ENCODE data around the gene CTBP1. TPM values are rescaled to one million over a fixed set of nuclear protein-coding genes. Genes with fewer than 3 reads are reported as not detected.

The CTBP1 gene
- total and polyA plus RNA-seq, 2 of the 8 experiments (the other 6 are each of a cell fraction or from before 2014, with no cell fraction given), result 128 to 185 TPM

GRCh38 chr4:1294424-1294823 lies 45.5 kb upstream of the CTBP1 start:
- peak overlapping the region in 1 of 2 experiments; percentile 20; a peak in 1 of 4 replicates for H3K4me2 ChIP-seq (ENCODE audit: insufficient read depth in 1 of 2, low read depth in 2 of 2, low read length in 2 of 2)
- no peak overlapping the region for H2BK20ac ChIP-seq (ENCODE audit: low read length)
- no peak overlapping the region for H2BK15ac ChIP-seq (ENCODE audit: low read length)
- POLR2A ChIA-PET (ENCODE audit: partially characterized antibody), result interaction anchor here (1.4 to 1.6 kb wide), 3 partner anchors 9 to 52 kb away, joined by 4 to 5 read pairs (median 4); partner anchors contain the start of gene UVSSA
- CTCF ChIA-PET (ENCODE audit: partially characterized antibody), result interaction anchor here (0.5 to 1.0 kb wide), 4 partner anchors 56 to 1065 kb away, joined by 3 read pairs; no protein-coding TSS in a partner anchor
- no peak overlapping the region for H2BK12ac ChIP-seq (ENCODE audit: low read depth, low read length)
- no peak overlapping the region for H3K56ac ChIP-seq (replicated peaks; ENCODE audit: insufficient read length, low read depth, low read length)
- peaks cover 0 to 15% (median 2%) of the 10 kb centered on the region in 4 experiments; a peak in 4 of 8 replicates for H3K36me3 ChIP-seq (ENCODE audit: control insufficient read depth in 2 of 4, insufficient read depth in 4 of 4, low read length in 3 of 4)
- H3K79me2 ChIP-seq (ENCODE audit: control insufficient read depth in 1 of 2, insufficient read depth in 2 of 2, low read length in 2 of 2), result peaks cover 41 to 93% of the 10 kb centered on the region in 2 experiments
- H2BK120ac ChIP-seq (replicated peaks; ENCODE audit: low read depth, low read length), result no peak overlapping the region
- no peaks in the 10 kb centered on the region for H3K27me3 ChIP-seq (replicated peaks in 1 of 4; ENCODE audit: control insufficient read depth in 3 of 4, extremely low read depth in 1 of 4, insufficient read depth in 3 of 4, low read length in 3 of 4)
- H3K79me1 ChIP-seq (ENCODE audit: low read depth, low read length), result peaks cover 32% of the 10 kb centered on the region
- no peak overlapping the region; the same call in 1 of the 2 replicates for H2BK5ac ChIP-seq (ENCODE audit: low read depth, low read length)
- no peak overlapping the region for H3K18ac ChIP-seq (ENCODE audit: extremely low read depth, low read length)
- no peak overlapping the region for H2AK5ac ChIP-seq (ENCODE audit: low read depth, low read length)
- TF ChIP-seq GTF2F1 (IDR thresholded peaks at IDR 0.05; ENCODE audit: borderline replicate concordance, low read depth, low read length) (no peak), RFX5 (IDR thresholded peaks at IDR 0.05; ENCODE audit: borderline replicate concordance, low read depth, low read length) (no peak), POU5F1 (IDR thresholded peaks at IDR 0.05; ENCODE audit: low read depth, low read length) (no peak), CHD1 (IDR thresholded peaks at IDR 0.05; ENCODE audit: low read depth, low read length) (no peak), CBX8 (IDR thresholded peaks at IDR 0.05; ENCODE audit: borderline replicate concordance, low read depth, low read length) (no peak), KDM5A (IDR thresholded peaks at IDR 0.05; ENCODE audit: low read length) (no peak), RXRA (IDR thresholded peaks at IDR 0.05; ENCODE audit: insufficient read depth, low read depth, low read length) (no peak), TCF12 (IDR thresholded peaks at IDR 0.05; ENCODE audit: low read depth, low read length) (no peak), SIN3A (conservative IDR thresholded peaks at IDR 0.05 in 1 of 2, IDR thresholded peaks at IDR 0.05 in 1 of 2; ENCODE audit: low read depth in 1 of 2, low read length in 2 of 2) (no peak), TBP (IDR thresholded peaks at IDR 0.05; ENCODE audit: low read depth, low read length) (no peak), CREB1 (IDR thresholded peaks at IDR 0.05) (no peak), SIX5 (IDR thresholded peaks at IDR 0.05; ENCODE audit: low read depth, low read length) (no peak)
- H4K91ac ChIP-seq (replicated peaks; ENCODE audit: insufficient read length, low read length), result no peak overlapping the region
- no peak for DNase-seq (ENCODE audit: low read depth in 1 of 2, low spot score in 2 of 2)
- H3K23ac ChIP-seq (ENCODE audit: insufficient read length), result no peak overlapping the region
- H3K4ac ChIP-seq (replicated peaks; ENCODE audit: insufficient read length, low read depth, low read length), result no peak overlapping the region
- H3K23me2 ChIP-seq (ENCODE audit: low read depth, low read length), result peaks cover 6% of the 10 kb centered on the region; the same call in 1 of the 2 replicates
- no peak for FAIRE-seq
- H3K9ac ChIP-seq (replicated peaks in 1 of 4; ENCODE audit: extremely low read depth in 1 of 4, low read depth in 3 of 4, low read length in 3 of 4), result no peak overlapping the region; a peak in 1 of 7 replicates
- H3K27ac ChIP-seq (ENCODE audit: low read depth, low read length), result peak overlapping the region; percentile 52; the same call in 1 of the 2 replicates
- H3K9me3 ChIP-seq (ENCODE audit: insufficient read depth in 2 of 2, low read depth in 1 of 2, low read length in 1 of 2), result no peaks in the 10 kb centered on the region
- H4K8ac ChIP-seq (ENCODE audit: extremely low read depth, insufficient read depth, low read length), result peak overlapping the region; percentile 84; the same call in 1 of the 2 replicates
- H4K5ac ChIP-seq (ENCODE audit: insufficient read length, low read depth, low read length), result no peak overlapping the region
- no peak overlapping the region for H3K14ac ChIP-seq (ENCODE audit: insufficient read length)
- peaks cover 37 to 41% of the 10 kb centered on the region in 2 experiments for H4K20me1 ChIP-seq (replicated peaks in 1 of 2; ENCODE audit: control insufficient read depth in 1 of 2, insufficient read depth in 2 of 2, low read length in 2 of 2)
- H2AFZ ChIP-seq (ENCODE audit: low read length), result no peak overlapping the region
- peaks cover 6 to 30% (median 18%) of the 10 kb centered on the region in 4 experiments for H3K4me1 ChIP-seq (replicated peaks in 1 of 4; ENCODE audit: control insufficient read depth in 3 of 4, insufficient read depth in 4 of 4, low read length in 3 of 4)
- WGBS, 2 experiments (ENCODE audit: extremely low coverage in 1 of 2, insufficient coverage in 1 of 2, insufficient read length in 1 of 2, insufficient replicate concordance in 2 of 2, low coverage in 1 of 2, low lambda C conversion rate in 2 of 2, missing lambda C conversion rate in 1 of 2), result 87% methylated on average over 14 of the region's 14 CpGs; no CpG with 5 or more reads in 1 of the 2 experiments
- no peak overlapping the region for H3K4me3 ChIP-seq (ENCODE audit: extremely low read depth in 1 of 4, insufficient read depth in 2 of 4, low read depth in 3 of 4, low read length in 4 of 4)
